ENCODE data around the gene THSD4. TPM values are rescaled to one million over a fixed set of nuclear protein-coding genes. Genes with fewer than 3 reads are reported as not detected.
A peak's percentile ranks its signal among the peaks of the same experiment; 100 is the strongest.

THSD4 gene
- total and polyA plus RNA-seq, 8 donors, result 15.7 to 43.3 (median 19.1) TPM

GRCh38 chr15:71632576-71633195 is 517.4 kb downstream of the THSD4 start:
- Histone ChIP-seq H3K36me3 (no peaks in the 10 kb centered on the region), H3K9me3 (no peaks in the 10 kb centered on the region), H3K27me3 (no peaks in the 10 kb centered on the region), H3K4me1 (peaks cover 0 to 5% of the 10 kb centered on the region in 2 donors), H3K4me3 (no peak overlapping the region), H3K27ac (no peak overlapping the region)
- ATAC-seq (no peak), DNase-seq (peak in 1 of 4 donors; percentile 43)
- no peak for TF ChIP-seq CTCF (IDR thresholded peaks at IDR 0.05)
- intact Hi-C loops (cut with DNase I), result no loop called here

- ATAC-seq (no peak), DNase-seq (no peak)
- Histone ChIP-seq H3K4me1 (no peaks in the 10 kb centered on the region), H3K4me3 (no peak overlapping the region), H3K27me3 (no peaks in the 10 kb centered on the region), H3K36me3 (no peaks in the 10 kb centered on the region), H3K27ac (no peak overlapping the region), H3K9me3 (no peaks in the 10 kb centered on the region)
- intact Hi-C loops (cut with DNase I), result no loop called here
- no peak for TF ChIP-seq CTCF (IDR thresholded peaks at IDR 0.05)
Observed at GRCh38 chr15:71634820-71635560, 519.7 kb downstream of the THSD4 start.

- TF ChIP-seq CTCF (IDR thresholded peaks at IDR 0.05), result no peak
- no peaks in the 10 kb centered on the region for H3K9me3 ChIP-seq
- no peaks in the 10 kb centered on the region for H3K27me3 ChIP-seq
- ATAC-seq (no peak), DNase-seq (no peak)
- no peaks in the 10 kb centered on the region for H3K4me1 ChIP-seq
- H3K36me3 ChIP-seq, result no peaks in the 10 kb centered on the region
- no peak overlapping the region for H3K27ac ChIP-seq
- intact Hi-C loops (cut with DNase I), result no loop called here
- H3K4me3 ChIP-seq, result no peak overlapping the region
Observed at GRCh38 chr15:71635735-71636134, 520.5 kb downstream of the THSD4 start.

- Histone ChIP-seq H3K4me3 (no peak overlapping the region), H3K9me3 (no peaks in the 10 kb centered on the region), H3K4me1 (no peaks in the 10 kb centered on the region), H3K27ac (no peak overlapping the region), H3K27me3 (no peaks in the 10 kb centered on the region), H3K36me3 (no peaks in the 10 kb centered on the region)
- ATAC-seq (no peak), DNase-seq (no peak)
- TF ChIP-seq CTCF (IDR thresholded peaks at IDR 0.05), result no peak
- intact Hi-C loops (cut with DNase I), result no loop called here
Observed at GRCh38 chr15:71638876-71639275, 523.6 kb downstream of the THSD4 start.

GRCh38 chr15:71639471-71639870 is 524.2 kb downstream of the THSD4 start:
- intact Hi-C loops (cut with DNase I), result no loop called here
- Histone ChIP-seq H3K4me1 (no peaks in the 10 kb centered on the region), H3K9me3 (no peaks in the 10 kb centered on the region), H3K27ac (no peak overlapping the region), H3K27me3 (no peaks in the 10 kb centered on the region), H3K36me3 (no peaks in the 10 kb centered on the region), H3K4me3 (no peak overlapping the region)
- no peak for TF ChIP-seq CTCF (IDR thresholded peaks at IDR 0.05)
- no peak for ATAC-seq
- DNase-seq, result no peak
